SU-DHL-6 (cell line): ENCODE measurements around the gene TSC22D4.
"Not testable (repeated sequence)": the region's sequence is repeated elsewhere in the genome, so short reads cannot be mapped to it uniquely, and the experiment has no call there.

Experiments
- H2AFZ ChIP-seq: fragments of 200-600 bp; sonication (generic); 2 replicates; pipeline ENCODE4 v1.6.1; 2014; ENCODE audit warnings: low read depth, mild to moderate bottlenecking, moderate library complexity, mixed read lengths, antibody characterized with exemption, low read length; ENCODE audit not compliant: severe bottlenecking
- H3F3A ChIP-seq: fragments of 200-600 bp; shearing (Covaris generic); 2 replicates; pipeline ENCODE4 v1.6.0; 2016; ENCODE audit warnings: antibody characterized with exemption, mild to moderate bottlenecking; ENCODE audit not compliant: insufficient read depth
- H3K27ac ChIP-seq: fragments of 200-600 bp; sonication (generic); 2 replicates; pipeline ENCODE4 v1.5.1; 2016; ENCODE audit warnings: low read depth, mild to moderate bottlenecking, low read length, moderate library complexity, mixed read lengths
- H3K27me3 ChIP-seq: fragments of 200-600 bp; sonication (generic), shearing (Covaris generic); 2 replicates; pipeline ENCODE4 v1.6.0; 2014; ENCODE audit warnings: mild to moderate bottlenecking, low read length
- H3K36me3 ChIP-seq: fragments of 200-600 bp; sonication (generic); 2 replicates; pipeline ENCODE4 v1.6.1; 2014; ENCODE audit warnings: mild to moderate bottlenecking, low read length, mixed read lengths
- H3K4me2 ChIP-seq: fragments of 300-600, 200-600 bp; shearing (Covaris generic), sonication (generic); 2 replicates; pipeline ENCODE4 v1.6.0; 2014; ENCODE audit warnings: low read length, low read depth, mild to moderate bottlenecking; ENCODE audit not compliant: poor library complexity, severe bottlenecking
- H3K4me3 ChIP-seq: fragments of 200-600 bp; sonication (generic); 2 replicates; pipeline ENCODE4 v1.5.1; 2014; ENCODE audit warnings: antibody characterized with exemption, low read length, mild to moderate bottlenecking, mixed read lengths; ENCODE audit not compliant: insufficient read depth, poor library complexity, severe bottlenecking
- H3K79me2 ChIP-seq: fragments of 200-600 bp; sonication (generic); 2 replicates; pipeline ENCODE4 v1.6.1; 2014; ENCODE audit warnings: mild to moderate bottlenecking, low read length, moderate library complexity; ENCODE audit not compliant: insufficient read depth
- H3K9ac ChIP-seq: fragments of 200-600 bp; sonication (generic); 2 replicates; pipeline ENCODE4 v1.7.0; 2014; ENCODE audit warnings: mild to moderate bottlenecking, low read length
- H3K9me2 ChIP-seq: fragments of 200-600 bp; sonication (generic); replicated peaks from 2 replicates; pipeline ENCODE4 v1.6.1; 2014; ENCODE audit warnings: low read length; ENCODE audit not compliant: insufficient read depth
- H3K9me3 ChIP-seq: fragments of 200-600 bp; sonication (generic); 2 replicates; pipeline ENCODE4 v1.6.1; 2014; ENCODE audit warnings: low read length, mixed read lengths; ENCODE audit not compliant: insufficient read depth
- H4K20me1 ChIP-seq: fragments of 200-600 bp; sonication (generic); 2 replicates; pipeline ENCODE4 v1.6.1; 2014; ENCODE audit warnings: low read depth, mild to moderate bottlenecking, antibody characterized with exemption, low read length, moderate library complexity, mixed read lengths
- EZH2phosphoT487 ChIP-seq: fragments of 200-600 bp; sonication (generic), shearing (Covaris generic); conservative IDR thresholded peaks from 2 replicates; pipeline ENCODE4 v1.6.1; 2018; ENCODE audit warnings: mild to moderate bottlenecking, antibody characterized with exemption, low read length, moderate library complexity, mixed read lengths
- TF ChIP-seq, protein P1 (sequence below): fragments of 200-600 bp; sonication (generic); IDR thresholded peaks from one replicate; pipeline ENCODE4 v1.5.1; 2017; ENCODE audit warnings: antibody characterized with exemption, mild to moderate bottlenecking, low read length, moderate library complexity; ENCODE audit not compliant: insufficient read depth, poor library complexity, severe bottlenecking

TSC22D4 gene

GRCh38 chr7:100504887-100505611 is 26.0 kb upstream of the TSC22D4 start:
- Histone ChIP-seq H3K27me3 (no peaks in the 10 kb centered on the region), H3K36me3 (no peaks in the 10 kb centered on the region), H3K4me2 (no peak overlapping the region), H4K20me1 (no peaks in the 10 kb centered on the region), H3K27ac (no peak overlapping the region), H2AFZ (no peak overlapping the region), H3F3A (no peaks in the 10 kb centered on the region), H3K79me2 (no peaks in the 10 kb centered on the region), H3K4me3 (no peak overlapping the region), H3K9ac (no peak overlapping the region), H3K9me2 (no peaks in the 10 kb centered on the region), H3K9me3 (no peaks in the 10 kb centered on the region)
- TF ChIP-seq, protein P1, sequence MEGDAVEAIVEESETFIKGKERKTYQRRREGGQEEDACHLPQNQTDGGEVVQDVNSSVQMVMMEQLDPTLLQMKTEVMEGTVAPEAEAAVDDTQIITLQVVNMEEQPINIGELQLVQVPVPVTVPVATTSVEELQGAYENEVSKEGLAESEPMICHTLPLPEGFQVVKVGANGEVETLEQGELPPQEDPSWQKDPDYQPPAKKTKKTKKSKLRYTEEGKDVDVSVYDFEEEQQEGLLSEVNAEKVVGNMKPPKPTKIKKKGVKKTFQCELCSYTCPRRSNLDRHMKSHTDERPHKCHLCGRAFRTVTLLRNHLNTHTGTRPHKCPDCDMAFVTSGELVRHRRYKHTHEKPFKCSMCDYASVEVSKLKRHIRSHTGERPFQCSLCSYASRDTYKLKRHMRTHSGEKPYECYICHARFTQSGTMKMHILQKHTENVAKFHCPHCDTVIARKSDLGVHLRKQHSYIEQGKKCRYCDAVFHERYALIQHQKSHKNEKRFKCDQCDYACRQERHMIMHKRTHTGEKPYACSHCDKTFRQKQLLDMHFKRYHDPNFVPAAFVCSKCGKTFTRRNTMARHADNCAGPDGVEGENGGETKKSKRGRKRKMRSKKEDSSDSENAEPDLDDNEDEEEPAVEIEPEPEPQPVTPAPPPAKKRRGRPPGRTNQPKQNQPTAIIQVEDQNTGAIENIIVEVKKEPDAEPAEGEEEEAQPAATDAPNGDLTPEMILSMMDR: no peak
- no peak for TF ChIP-seq EZH2phosphoT487

DNA sequence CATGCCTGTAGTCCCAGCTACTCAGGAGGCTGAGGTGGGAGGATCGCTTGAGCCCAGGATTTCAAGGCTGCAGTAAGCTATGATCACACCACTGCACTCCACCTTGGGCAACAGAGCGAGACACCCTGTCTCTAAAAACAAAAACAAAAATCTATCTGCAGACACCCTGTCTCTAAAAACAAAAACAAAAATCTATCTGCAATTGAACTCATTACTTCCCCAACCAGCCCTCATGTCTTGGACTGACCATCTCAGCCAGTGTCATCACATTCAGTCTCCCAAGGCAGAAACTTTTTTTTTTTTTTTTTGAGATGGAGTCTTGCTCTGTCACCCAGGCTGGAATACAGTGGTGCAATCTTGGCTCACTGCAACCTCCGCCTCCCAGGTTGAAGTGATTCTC is 25.0 kb upstream of the TSC22D4 start:
- H3K4me3 ChIP-seq, H3K9ac ChIP-seq, H3K27ac ChIP-seq: not testable (repeated sequence)

GRCh38 chr7:100500743-100501142 is 21.7 kb upstream of the TSC22D4 start:
- H4K20me1 ChIP-seq, H3K27ac ChIP-seq, H3K27me3 ChIP-seq, H3K36me3 ChIP-seq, H3K9ac ChIP-seq, H3K9me3 ChIP-seq, H3K79me2 ChIP-seq, H3K4me2 ChIP-seq, H3F3A ChIP-seq, H3K4me3 ChIP-seq, H2AFZ ChIP-seq, H3K9me2 ChIP-seq: not testable (repeated sequence)

More for the DNA sequence above, 25.0 kb upstream of the TSC22D4 start:
- H3K4me2 ChIP-seq, H3K9me3 ChIP-seq, H2AFZ ChIP-seq, H3K9me2 ChIP-seq, H3K36me3 ChIP-seq, H3F3A ChIP-seq, H3K79me2 ChIP-seq, H4K20me1 ChIP-seq, H3K27me3 ChIP-seq: not testable (repeated sequence)

GRCh38 chr7:100496509-100496908 is 17.5 kb upstream of the TSC22D4 start:
- no peak overlapping the region for H2AFZ ChIP-seq
- no peaks in the 10 kb centered on the region for H3K27me3 ChIP-seq
- no peak overlapping the region for H3K4me3 ChIP-seq
- no peak overlapping the region for H3K4me2 ChIP-seq
- no peak overlapping the region for H3K27ac ChIP-seq
- no peak for TF ChIP-seq EZH2phosphoT487
- TF ChIP-seq, protein P1: no peak
- H3K9me2 ChIP-seq: no peaks in the 10 kb centered on the region
- no peaks in the 10 kb centered on the region for H4K20me1 ChIP-seq
- no peaks in the 10 kb centered on the region for H3K79me2 ChIP-seq
- H3K9me3 ChIP-seq: no peaks in the 10 kb centered on the region
- no peaks in the 10 kb centered on the region for H3F3A ChIP-seq
- H3K36me3 ChIP-seq: no peaks in the 10 kb centered on the region
- no peak overlapping the region for H3K9ac ChIP-seq
